ENCODE results near the gene UBXN11. TPM values are rescaled to one million over a fixed set of nuclear protein-coding genes. Genes with fewer than 3 reads are reported as not detected.
A peak's percentile ranks its signal among the peaks of the same experiment; 100 is the strongest.
"Not testable (repeated sequence)": the region's sequence is repeated elsewhere in the genome, so short reads cannot be mapped to it uniquely, and the experiment has no call there.

Gene UBXN11
- total RNA-seq, 2 experiments from 2014 or later: 19.4 to 22.2 TPM

DNA sequence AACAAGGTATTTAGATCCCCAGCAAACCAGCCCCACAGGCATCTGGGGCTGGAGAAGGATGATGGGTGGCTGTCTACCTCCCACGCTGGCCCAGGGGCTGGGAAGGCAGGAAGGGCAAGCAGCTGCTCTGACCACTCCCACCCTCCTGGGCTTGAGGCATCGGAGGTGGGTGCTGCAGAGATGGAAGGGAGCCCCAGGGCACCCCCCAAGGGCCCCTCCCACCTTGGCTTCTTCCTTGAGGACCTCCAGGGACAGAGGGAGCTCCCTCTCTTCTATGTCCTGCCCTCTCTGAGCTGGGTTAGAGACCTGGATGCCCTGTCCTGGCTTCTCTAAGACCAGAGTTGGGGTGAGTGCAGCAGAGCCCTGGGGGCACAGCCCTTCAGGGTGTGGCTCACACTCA is 14.5 kb upstream of the UBXN11 start:
- ATAC-seq (no peak), DNase-seq (peak; percentile 19)
- Mint-ChIP-seq H3K27me3 (no peaks in the 10 kb centered on the region), H3K4me1 (peaks cover 56% of the 10 kb centered on the region), H3K9me3 (ENCODE audit: low read depth) (no peaks in the 10 kb centered on the region), H3K36me3 (ENCODE audit: low read depth) (peaks cover 31% of the 10 kb centered on the region), H3K27ac (peak overlapping the region; percentile 96), H3K4me3 (peak overlapping the region; percentile 59)
- ChIA-PET CTCF (interaction anchor here (0.8 to 12.7 kb wide), 14 partner anchors 11 to 194 kb away, joined by 3 to 399 read pairs (median 6); partner anchors contain the start of genes CEP85, SH3BGRL3, UBXN11 and ZNF593OS), POLR2A (interaction anchor here (1.0 to 3.6 kb wide), 3 partner anchors 36 to 40 kb away, joined by 3 to 16 read pairs (median 8); no protein-coding TSS in a partner anchor)
- intact Hi-C loops (cut with DNase I, micrococcal nuclease): loop anchor here (1.0 to 5.0 kb wide), 14 partner anchors 14 to 216 kb away; partner anchors contain the start of genes CEP85 (in 1 of the 2), UBXN11 (in 1 of the 2) and ZNF593 (in 1 of the 2)

DNA sequence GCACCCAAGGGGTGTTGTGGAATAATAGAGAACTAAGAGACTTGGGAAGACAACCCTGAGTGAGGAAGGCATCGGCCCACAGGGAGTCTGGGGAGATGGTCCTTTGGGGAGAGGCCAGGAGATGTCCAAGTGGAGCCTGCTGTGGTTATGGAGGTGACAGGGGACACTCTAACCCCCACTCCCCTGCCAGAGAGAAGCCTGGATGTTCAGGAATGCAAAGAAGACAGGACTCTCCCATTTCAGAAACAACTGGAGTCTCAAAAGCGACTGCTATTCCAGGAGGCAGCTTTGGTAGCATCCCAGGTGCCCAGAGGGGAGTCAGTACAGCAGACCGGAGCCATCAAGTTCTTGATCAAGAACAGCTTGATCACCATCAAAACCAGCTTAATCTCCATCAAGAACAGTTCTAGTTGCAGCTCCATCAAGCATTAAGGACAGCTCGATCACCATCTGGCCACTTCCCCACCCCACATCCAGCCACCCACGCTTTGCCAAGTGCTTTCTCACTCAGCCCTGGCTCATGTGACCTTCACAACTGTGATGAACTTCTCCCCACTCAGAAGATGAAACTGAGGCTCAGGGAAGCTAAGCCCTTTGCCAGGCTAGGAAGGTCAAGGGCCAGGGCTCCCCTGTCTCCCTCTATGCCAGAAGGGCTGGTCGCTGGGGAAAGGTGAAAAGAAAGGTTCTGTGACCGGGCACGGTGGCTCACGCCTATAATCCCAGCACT is 12.1 kb upstream of the UBXN11 start:
- H3K4me1 Mint-ChIP-seq: peaks cover 75% of the 10 kb centered on the region
- peak overlapping the region; percentile 89 for H3K4me3 Mint-ChIP-seq
- intact Hi-C loops (cut with DNase I, micrococcal nuclease): loop anchor here (1.0 to 5.0 kb wide), 4 partner anchors 11 to 281 kb away; partner anchors contain the start of genes HMGN2 (in 1 of the 2) and SH3BGRL3 (in 1 of the 2)
- H3K27me3 Mint-ChIP-seq: no peaks in the 10 kb centered on the region
- H3K27ac Mint-ChIP-seq: peak overlapping the region; percentile 92
- ATAC-seq (peak; percentile 21), DNase-seq (peak; percentile 81)
- H3K36me3 Mint-ChIP-seq (ENCODE audit: low read depth): peaks cover 31% of the 10 kb centered on the region
- CTCF ChIA-PET: interaction anchor here (0.7 to 12.7 kb wide), 11 partner anchors 9 to 284 kb away, joined by 3 to 399 read pairs (median 4); partner anchors contain the start of genes CEP85, SH3BGRL3, UBXN11 and ZNF593
- POLR2A ChIA-PET: interaction anchor here (0.5 to 3.6 kb wide), 10 partner anchors 11 to 758 kb away, joined by 3 to 25 read pairs (median 3); partner anchors contain the start of genes AUNIP, HMGN2, PDIK1L and UBXN11
- no peaks in the 10 kb centered on the region for H3K9me3 Mint-ChIP-seq (ENCODE audit: low read depth)

DNA sequence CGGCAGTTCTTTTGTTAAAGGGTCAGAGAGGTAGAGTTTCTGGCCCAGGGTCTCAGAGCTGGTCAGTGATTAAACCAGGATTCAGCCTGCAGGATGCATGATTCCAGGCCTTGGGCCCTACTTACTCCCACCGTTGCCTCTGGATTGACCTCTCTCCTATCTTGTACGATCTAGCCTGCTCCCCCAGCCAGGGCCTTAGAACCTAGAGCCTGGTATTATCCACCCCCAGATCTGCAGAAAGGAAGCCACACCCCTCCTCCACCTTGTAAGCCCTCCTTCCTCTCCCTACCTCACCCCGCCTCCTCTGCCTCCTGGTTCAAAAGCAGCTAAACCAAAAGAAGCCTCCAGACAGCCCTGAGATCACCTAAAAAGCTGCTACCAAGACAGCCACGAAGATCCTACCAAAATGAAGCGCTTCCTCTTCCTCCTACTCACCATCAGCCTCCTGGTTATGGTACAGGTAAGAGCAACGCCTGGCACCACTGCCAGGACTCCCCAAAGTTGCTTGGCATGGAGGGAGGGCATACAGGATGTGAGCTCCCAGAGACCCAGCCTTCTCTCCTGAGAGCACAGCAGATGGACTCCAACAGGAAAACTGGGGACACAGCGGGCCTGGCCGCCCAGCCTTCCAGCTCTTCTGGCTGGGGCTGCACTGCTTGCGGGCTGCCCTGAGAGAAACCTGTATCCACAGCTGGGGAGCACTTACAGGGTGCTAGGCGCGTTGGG is 11.3 kb upstream of the UBXN11 start, which contains the start of gene CD52:
TSS of gene CD52 (plus strand) at position 347 of the 726 bp plus-strand sequence. CDS start at position 407, 60 bp downstream.
- Mint-ChIP-seq H3K4me3 (peak within 1 kb of the TSS; percentile 89), H3K4me1 (peaks cover 71% of the 10 kb centered on the region), H3K9me3 (ENCODE audit: low read depth) (no peaks in the 10 kb centered on the region), H3K36me3 (ENCODE audit: low read depth) (peaks cover 29% of the 10 kb centered on the region), H3K27ac (peak within 1 kb of the TSS; percentile 92), H3K27me3 (no peaks in the 10 kb centered on the region)
- CTCF ChIA-PET: interaction anchor here (0.7 to 12.7 kb wide), 8 partner anchors 8 to 284 kb away, joined by 3 to 399 read pairs (median 6); partner anchors contain the start of genes CEP85, SH3BGRL3, UBXN11 and ZNF593
- peak; percentile 65 for ATAC-seq
- intact Hi-C loops (cut with DNase I, micrococcal nuclease): loop anchor here (1.0 to 5.0 kb wide), 3 partner anchors 10 to 280 kb away; partner anchors contain the start of gene HMGN2 (in 1 of the 2)
- POLR2A ChIA-PET: interaction anchor here (0.5 to 3.6 kb wide), 6 partner anchors 10 to 206 kb away, joined by 3 to 25 read pairs (median 5); partner anchors contain the start of genes PDIK1L and UBXN11
- peak; percentile 84 for DNase-seq

DNA sequence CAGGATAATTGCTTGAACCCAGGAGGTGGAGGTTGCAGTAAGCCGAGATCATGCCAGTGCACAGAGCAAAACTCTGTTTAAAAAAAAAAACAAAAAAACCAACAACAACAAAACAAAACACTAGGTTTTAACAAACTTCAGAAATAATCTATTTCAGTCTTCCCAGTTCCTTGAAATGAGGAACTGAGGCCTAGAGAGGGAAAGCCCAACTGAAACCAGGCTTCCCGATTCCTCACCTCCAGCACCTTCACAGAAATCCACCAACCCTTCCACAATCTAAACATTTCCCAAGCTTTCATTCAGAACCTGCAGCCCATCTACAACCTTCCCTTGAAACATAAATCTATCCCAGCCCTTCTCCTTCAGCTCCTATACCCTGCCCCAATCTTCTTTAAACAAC is 10.7 kb upstream of the UBXN11 start:
- intact Hi-C loops (cut with DNase I, micrococcal nuclease): loop anchor here in 1 of 2 experiments (5.0 kb wide), 1 partner anchor 280 kb away; no protein-coding TSS in a partner anchor
- CTCF ChIA-PET: interaction anchor here (2.1 to 12.7 kb wide), 3 partner anchors 8 to 83 kb away, joined by 13 to 399 read pairs (median 87); partner anchors contain the start of genes CEP85, SH3BGRL3 and UBXN11
- Mint-ChIP-seq H3K27me3 (no peaks in the 10 kb centered on the region), H3K4me1 (peaks cover 68% of the 10 kb centered on the region), H3K27ac (peak overlapping the region; percentile 92), H3K4me3 (peak overlapping the region; percentile 89), H3K36me3 (ENCODE audit: low read depth) (peaks cover 24% of the 10 kb centered on the region), H3K9me3 (ENCODE audit: low read depth) (no peaks in the 10 kb centered on the region)
- POLR2A ChIA-PET: interaction anchor here (0.6 to 3.6 kb wide), 3 partner anchors 9 to 144 kb away, joined by 3 to 25 read pairs (median 16); partner anchors contain the start of gene UBXN11
- DNase-seq (no peak), ATAC-seq (no peak)

DNA sequence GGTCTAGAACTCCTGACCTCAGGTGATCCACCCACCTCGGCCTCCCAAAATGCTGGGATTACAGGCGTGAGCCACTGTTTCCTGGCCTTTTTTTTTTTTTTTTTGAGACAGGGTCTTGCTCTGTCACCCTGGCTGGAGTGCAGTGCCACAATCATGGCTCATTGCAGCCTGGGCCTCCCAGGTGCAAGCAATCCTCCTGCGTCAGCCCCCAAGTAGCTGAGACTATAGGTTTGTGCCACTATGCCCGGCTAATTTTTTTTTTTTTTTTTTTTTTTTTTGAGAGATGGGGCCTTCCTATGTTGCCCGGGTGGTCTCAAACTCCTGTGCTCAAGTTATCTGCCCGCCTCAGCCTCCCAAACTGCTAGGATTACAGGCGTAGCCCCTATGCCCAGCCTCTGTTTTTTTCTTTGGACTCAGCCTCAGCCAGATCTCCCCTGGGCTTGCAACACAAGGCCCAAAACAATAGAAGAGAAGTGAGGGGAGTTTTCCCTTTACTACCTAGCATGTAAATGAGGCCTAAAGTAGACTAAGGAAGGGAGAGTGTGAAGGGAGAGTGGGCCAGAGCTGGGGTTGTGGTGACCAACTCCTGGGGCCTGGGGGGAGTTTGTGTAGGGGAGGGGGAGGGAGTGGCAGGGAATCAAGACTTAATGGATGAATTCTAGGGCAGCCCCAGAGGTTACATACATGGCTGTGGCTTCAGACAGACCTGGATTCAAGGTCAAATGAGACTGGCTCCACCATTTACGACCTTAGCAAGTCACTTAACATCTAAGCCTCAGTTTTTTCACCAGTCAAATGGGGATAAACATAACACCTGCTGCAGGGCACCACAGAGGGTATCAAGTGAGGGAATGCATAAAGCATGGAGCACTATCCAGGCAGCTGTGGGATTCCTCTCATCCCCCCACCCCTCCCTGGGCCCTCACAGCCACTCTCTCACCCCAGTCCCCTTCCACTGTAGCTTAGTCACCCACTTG is 9.7 kb upstream of the UBXN11 start:
- Mint-ChIP-seq H3K36me3 (ENCODE audit: low read depth) (peaks cover 17% of the 10 kb centered on the region), H3K4me1 (peaks cover 62% of the 10 kb centered on the region), H3K9me3 (ENCODE audit: low read depth) (no peaks in the 10 kb centered on the region), H3K4me3 (peak overlapping the region; percentile 17), H3K27me3 (no peaks in the 10 kb centered on the region), H3K27ac (peak overlapping the region; percentile 70)
- intact Hi-C loops (cut with DNase I, micrococcal nuclease): loop anchor here in 1 of 2 experiments (5.0 kb wide), 1 partner anchor 279 kb away; no protein-coding TSS in a partner anchor
- ChIA-PET CTCF (interaction anchor here (0.7 to 12.7 kb wide), 3 partner anchors 7 to 282 kb away, joined by 4 to 399 read pairs (median 87); partner anchors contain the start of genes SH3BGRL3 and UBXN11), POLR2A (interaction anchor here (0.6 to 3.6 kb wide), 2 partner anchors 8 to 145 kb away, joined by 3 to 25 read pairs; partner anchors contain the start of gene UBXN11)
- no peak for ATAC-seq
- DNase-seq: no peak

DNA sequence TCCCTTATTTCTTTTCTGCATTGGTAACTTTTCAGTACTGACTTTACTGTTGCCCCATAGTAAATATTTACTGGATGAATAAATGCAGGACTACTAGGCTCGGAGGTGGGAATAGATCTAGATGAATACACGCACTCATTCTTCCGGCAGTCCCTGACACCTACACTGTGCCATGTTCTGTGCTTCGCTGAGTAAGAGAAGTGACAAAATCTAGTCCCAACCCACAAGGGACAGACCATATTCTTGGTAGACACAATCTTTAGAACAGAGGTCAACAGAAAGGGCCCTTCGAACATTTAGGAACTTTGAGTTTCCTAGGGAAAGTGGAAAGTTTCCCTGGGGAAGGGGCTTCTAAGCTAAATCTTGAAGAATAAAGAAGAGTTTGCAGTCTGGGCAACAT is 8.1 kb upstream of the UBXN11 start:
- ChIA-PET POLR2A (interaction anchor here (0.6 to 1.1 kb wide), 4 partner anchors 25 to 153 kb away, joined by 3 to 6 read pairs (median 3); no protein-coding TSS in a partner anchor), CTCF (interaction anchor here (0.5 to 12.7 kb wide), 6 partner anchors 10 to 288 kb away, joined by 3 to 399 read pairs (median 4); partner anchors contain the start of gene SH3BGRL3)
- Mint-ChIP-seq H3K36me3 (ENCODE audit: low read depth) (peaks cover 8% of the 10 kb centered on the region), H3K27ac (no peak overlapping the region), H3K9me3 (ENCODE audit: low read depth) (no peaks in the 10 kb centered on the region), H3K4me1 (peaks cover 47% of the 10 kb centered on the region), H3K4me3 (no peak overlapping the region), H3K27me3 (no peaks in the 10 kb centered on the region)
- DNase-seq: no peak
- intact Hi-C loops (cut with DNase I, micrococcal nuclease): no loop called here
- no peak for ATAC-seq

DNA sequence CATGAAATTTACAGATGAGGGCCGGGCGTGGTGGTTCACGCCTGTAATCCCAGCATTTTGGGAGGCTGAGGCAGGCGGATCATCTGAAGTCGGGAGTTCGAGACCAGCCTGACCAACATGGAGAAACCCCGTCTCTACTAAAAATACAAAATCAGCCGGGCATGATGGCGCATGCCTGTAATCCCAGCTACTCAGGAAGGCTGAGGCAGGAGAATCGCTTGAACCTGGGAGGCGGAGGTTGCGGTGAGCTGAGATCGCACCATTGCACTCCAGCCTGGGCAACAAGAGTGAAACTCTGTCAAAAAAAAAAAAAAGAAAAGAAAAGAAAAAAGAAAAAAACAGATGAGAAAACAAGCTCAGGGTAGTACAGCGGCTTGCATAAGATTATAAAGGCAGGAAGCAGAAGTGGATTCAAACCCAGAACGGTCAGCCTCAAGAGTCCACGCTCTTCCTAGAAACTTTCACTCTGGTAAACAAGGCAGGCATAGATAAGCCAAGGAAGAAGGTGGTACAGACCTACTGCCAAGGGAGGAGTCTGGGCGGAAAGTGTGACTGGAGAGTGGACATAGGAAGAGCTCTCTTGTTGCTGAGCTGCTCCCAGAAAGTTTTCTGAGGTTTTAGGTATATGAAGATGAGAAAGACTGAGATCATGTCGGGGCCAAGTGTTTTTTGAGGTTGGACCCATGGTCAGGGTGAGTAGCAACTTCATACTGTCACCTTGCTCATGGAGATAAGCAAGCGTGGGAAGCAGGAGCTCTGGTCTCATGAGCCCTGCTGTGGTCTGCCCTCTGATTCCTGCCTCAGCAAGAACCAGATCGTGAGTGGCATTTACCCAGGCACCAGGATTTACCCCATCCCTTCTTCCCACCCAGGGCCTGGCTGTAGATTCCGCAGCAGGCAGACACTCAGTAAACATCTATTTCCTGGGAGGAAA is 1.8 kb upstream of the UBXN11 start:
- Mint-ChIP-seq H3K4me1 (peaks cover 35% of the 10 kb centered on the region), H3K27ac (peak overlapping the region; percentile 95), H3K4me3 (peak overlapping the region; percentile 90)
- not testable (repeated sequence) for H3K9me3 Mint-ChIP-seq (ENCODE audit: low read depth); H3K36me3 Mint-ChIP-seq (ENCODE audit: low read depth); H3K27me3 Mint-ChIP-seq
- ATAC-seq: peak; percentile 36
- ChIA-PET CTCF (interaction anchor here (0.7 to 6.4 kb wide), 13 partner anchors 11 to 493 kb away, joined by 3 to 87 read pairs (median 7); partner anchors contain the start of genes CD52, CEP85 and SH3BGRL3), POLR2A (interaction anchor here (0.6 to 3.3 kb wide), 8 partner anchors 9 to 246 kb away, joined by 3 to 25 read pairs (median 4); partner anchors contain the start of genes CD52, DHDDS and SH3BGRL3)
- intact Hi-C loops (cut with DNase I, micrococcal nuclease): loop anchor here (1.0 to 5.0 kb wide), 4 partner anchors 10 to 401 kb away; partner anchors contain the start of genes CEP85 (in 1 of the 2) and STMN1 (in 1 of the 2)
- DNase-seq: peak; percentile 63

DNA sequence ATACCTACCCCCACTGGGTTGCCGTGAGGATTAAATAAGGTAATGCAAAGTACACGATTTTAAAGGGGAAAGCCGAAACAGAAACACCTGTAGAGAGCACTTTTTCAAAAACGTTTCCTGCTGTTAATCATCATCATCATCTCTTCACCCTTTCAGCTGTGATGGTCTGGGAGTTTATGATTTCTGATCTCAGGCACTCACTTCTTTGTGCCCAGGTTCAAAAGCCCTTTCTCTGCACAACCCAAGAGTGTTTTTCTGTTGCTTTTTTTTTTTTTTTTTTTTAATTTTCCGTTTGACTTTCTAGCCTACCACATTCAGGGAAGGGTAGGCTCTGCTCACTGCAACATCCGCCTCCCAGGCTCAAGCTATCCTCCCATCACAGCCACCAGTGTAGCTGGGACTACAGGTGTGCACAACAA is 936 bp upstream of the UBXN11 start:
- Mint-ChIP-seq H3K27me3 (no peaks in the 10 kb centered on the region), H3K4me1 (peaks cover 35% of the 10 kb centered on the region), H3K27ac (peak overlapping the region; percentile 95), H3K36me3 (ENCODE audit: low read depth) (no peaks in the 10 kb centered on the region), H3K9me3 (ENCODE audit: low read depth) (no peaks in the 10 kb centered on the region), H3K4me3 (peak overlapping the region; percentile 90)
- ATAC-seq: peak; percentile 23
- ChIA-PET CTCF (interaction anchor here (0.7 to 6.4 kb wide), 10 partner anchors 12 to 494 kb away, joined by 3 to 87 read pairs (median 8); partner anchors contain the start of genes CD52, CEP85, DHDDS and SH3BGRL3), POLR2A (interaction anchor here (0.6 to 3.3 kb wide), 5 partner anchors 8 to 65 kb away, joined by 3 to 25 read pairs (median 4); partner anchors contain the start of gene CD52)
- intact Hi-C loops (cut with DNase I, micrococcal nuclease): loop anchor here (1.0 to 5.0 kb wide), 4 partner anchors 11 to 400 kb away; partner anchors contain the start of genes CEP85 (in 1 of the 2) and STMN1 (in 1 of the 2)
- peak; percentile 56 for DNase-seq
